Upper lobe of right lung (tissue), 1 donor: Measurements from ENCODE around the gene PLA2G4B. TPM values are rescaled to one million over a fixed set of nuclear protein-coding genes. Genes with fewer than 3 reads are reported as not detected.

Experiments
- ATAC-seq: fragments of 200-7000 bp; cut with Tn5 transposase; one replicate; pipeline ENCODE4 v1.9.1; 2020; ENCODE audit warnings: mild to moderate bottlenecking, moderate library complexity
- DNase-seq: peaks from one replicate; pipeline ENCODE4 v3.0.0-alpha.2; 2020
- H3K27ac ChIP-seq: fragments of 200-600 bp; one replicate; pipeline ENCODE4 v1.8.0; 2022
- H3K27me3 ChIP-seq: fragments of 200-600 bp; one replicate; pipeline ENCODE4 v1.8.0; 2022; ENCODE audit warnings: mild to moderate bottlenecking
- H3K36me3 ChIP-seq: fragments of 200-600 bp; one replicate; pipeline ENCODE4 v1.8.0; 2022
- H3K4me1 ChIP-seq: fragments of 200-600 bp; one replicate; pipeline ENCODE4 v1.8.0; 2022
- H3K4me3 ChIP-seq: fragments of 200-600 bp; one replicate; pipeline ENCODE4 v1.8.0; 2022; ENCODE audit warnings: mild to moderate bottlenecking
- H3K9me3 ChIP-seq: fragments of 200-600 bp; one replicate; pipeline ENCODE4 v1.8.0; 2022
- intact Hi-C: fragments of 100-400 bp; cut with DNase I; formaldehyde crosslinking; loops from one replicate; pipeline ENCODE4 v1.11.0; 2022
- long read RNA-seq: library from polyadenylated mRNA; unstranded; transcript quantifications from one replicate; pipeline ENCODE4 v2.0.0, GENCODE V29; 2021
- total RNA-seq: library from RNA; stranded (reverse); fragmentation: NEBNext Ultra II Directional; extraction: Animal tissue kit (Norgen Biotek cat#: 25700); gene quantifications from one replicate; pipeline ENCODE4 v1.2.1, GENCODE V29; 2021
- TF ChIP-seq, protein P1 (sequence below): fragments of 200-600 bp; IDR thresholded peaks from one replicate; pipeline ENCODE4 v1.8.0; 2022; ENCODE audit warnings: antibody characterized with exemption
- donor health status: DM: no; HTN: yes; CAD: no; lungs with severe emphysema.

The PLA2G4B gene
- 14.4 TPM for total RNA-seq
- long read RNA-seq, result 0 reads

GRCh38 chr15:41838400-41838897 is at the start of gene PLA2G4B:
PLA2G4B (plus strand) TSS chr15:41838847; CDS start chr15:41838914, 67 bp downstream.
- peaks cover 32% of the 10 kb centered on the region for H3K36me3 ChIP-seq
- H3K4me3 ChIP-seq, result no peak within 1 kb of the TSS
- H3K27ac ChIP-seq, result peak within 1 kb of the TSS; percentile 73
- no peaks in the 10 kb centered on the region for H3K27me3 ChIP-seq
- no peaks in the 10 kb centered on the region for H3K9me3 ChIP-seq
- peak; percentile 93 for DNase-seq
- intact Hi-C loops, result no loop called here
- TF ChIP-seq, protein P1, sequence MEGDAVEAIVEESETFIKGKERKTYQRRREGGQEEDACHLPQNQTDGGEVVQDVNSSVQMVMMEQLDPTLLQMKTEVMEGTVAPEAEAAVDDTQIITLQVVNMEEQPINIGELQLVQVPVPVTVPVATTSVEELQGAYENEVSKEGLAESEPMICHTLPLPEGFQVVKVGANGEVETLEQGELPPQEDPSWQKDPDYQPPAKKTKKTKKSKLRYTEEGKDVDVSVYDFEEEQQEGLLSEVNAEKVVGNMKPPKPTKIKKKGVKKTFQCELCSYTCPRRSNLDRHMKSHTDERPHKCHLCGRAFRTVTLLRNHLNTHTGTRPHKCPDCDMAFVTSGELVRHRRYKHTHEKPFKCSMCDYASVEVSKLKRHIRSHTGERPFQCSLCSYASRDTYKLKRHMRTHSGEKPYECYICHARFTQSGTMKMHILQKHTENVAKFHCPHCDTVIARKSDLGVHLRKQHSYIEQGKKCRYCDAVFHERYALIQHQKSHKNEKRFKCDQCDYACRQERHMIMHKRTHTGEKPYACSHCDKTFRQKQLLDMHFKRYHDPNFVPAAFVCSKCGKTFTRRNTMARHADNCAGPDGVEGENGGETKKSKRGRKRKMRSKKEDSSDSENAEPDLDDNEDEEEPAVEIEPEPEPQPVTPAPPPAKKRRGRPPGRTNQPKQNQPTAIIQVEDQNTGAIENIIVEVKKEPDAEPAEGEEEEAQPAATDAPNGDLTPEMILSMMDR, result no peak
- H3K4me1 ChIP-seq, result peaks cover 12% of the 10 kb centered on the region
- peak; percentile 88 for ATAC-seq

DNA sequence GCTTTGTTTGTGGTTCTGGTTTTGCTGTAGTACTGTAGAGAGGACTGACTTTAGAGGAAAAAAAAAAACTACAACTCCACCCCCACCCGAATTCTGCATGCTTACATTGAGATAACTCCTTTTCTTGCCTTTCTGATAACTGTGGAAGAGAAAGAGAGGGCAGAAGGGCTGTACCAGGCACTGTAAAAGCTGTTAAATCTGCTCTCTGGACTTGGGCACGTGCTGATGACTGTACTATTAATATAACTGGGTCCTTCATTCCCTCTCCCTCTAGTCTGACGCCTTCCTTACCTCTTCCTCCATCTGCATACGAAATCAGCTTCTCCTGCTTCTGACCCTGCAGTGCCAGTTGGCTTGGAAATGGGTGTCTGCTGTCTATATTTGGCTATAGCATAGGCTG is 49.4 kb upstream of the PLA2G4B start:
- Histone ChIP-seq H3K4me1 (peaks cover 29% of the 10 kb centered on the region), H3K27me3 (no peaks in the 10 kb centered on the region), H3K36me3 (no peaks in the 10 kb centered on the region), H3K4me3 (no peak overlapping the region), H3K27ac (no peak overlapping the region), H3K9me3 (no peaks in the 10 kb centered on the region)
- intact Hi-C loops, result no loop called here
- DNase-seq (no peak), ATAC-seq (no peak)
- TF ChIP-seq, protein P1, result no peak

GRCh38 chr15:41789662-41790061 is 49.0 kb upstream of the PLA2G4B start:
- Histone ChIP-seq H3K4me1 (peaks cover 29% of the 10 kb centered on the region), H3K27ac (no peak overlapping the region), H3K9me3 (no peaks in the 10 kb centered on the region), H3K4me3 (no peak overlapping the region), H3K27me3 (no peaks in the 10 kb centered on the region), H3K36me3 (no peaks in the 10 kb centered on the region)
- TF ChIP-seq, protein P1, result no peak
- no peak for ATAC-seq
- intact Hi-C loops, result no loop called here
- DNase-seq, result no peak

DNA sequence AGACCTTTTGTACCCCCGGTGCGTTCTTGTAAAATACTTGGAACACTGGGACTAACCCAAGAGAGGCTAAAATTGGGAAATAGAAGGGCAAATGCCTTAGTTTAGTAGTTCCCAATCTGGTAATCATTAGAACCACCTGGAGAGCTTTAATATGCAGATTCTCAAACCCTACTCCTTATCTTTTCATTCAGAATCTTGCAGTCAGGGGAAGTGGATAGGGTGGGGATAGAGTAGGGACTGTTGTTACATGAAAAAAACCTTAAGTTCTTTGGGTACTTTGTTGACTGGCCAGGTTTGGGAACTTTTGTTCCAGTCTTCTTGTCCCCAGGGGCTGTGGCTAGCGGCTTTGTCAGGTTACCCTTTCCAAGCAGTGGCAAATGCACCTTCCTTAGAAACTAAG is 48.5 kb upstream of the PLA2G4B start:
- ATAC-seq (no peak), DNase-seq (no peak)
- Histone ChIP-seq H3K4me1 (peaks cover 29% of the 10 kb centered on the region), H3K4me3 (no peak overlapping the region), H3K36me3 (no peaks in the 10 kb centered on the region), H3K9me3 (no peaks in the 10 kb centered on the region), H3K27me3 (no peaks in the 10 kb centered on the region), H3K27ac (peak overlapping the region; percentile 5)
- TF ChIP-seq, protein P1, result no peak
- intact Hi-C loops, result no loop called here

GRCh38 chr15:41790756-41791546 is 47.7 kb upstream of the PLA2G4B start:
- Histone ChIP-seq H3K27ac (peak overlapping the region; percentile 38), H3K36me3 (no peaks in the 10 kb centered on the region), H3K4me1 (peaks cover 31% of the 10 kb centered on the region), H3K4me3 (no peak overlapping the region), H3K27me3 (no peaks in the 10 kb centered on the region), H3K9me3 (no peaks in the 10 kb centered on the region)
- TF ChIP-seq, protein P1, result no peak
- peak; percentile 68 for ATAC-seq
- intact Hi-C loops, result no loop called here
- no peak for DNase-seq
